ENCODE results near the gene NUDC. TPM values are rescaled to one million over a fixed set of nuclear protein-coding genes. Genes with fewer than 3 reads are reported as not detected.

The NUDC gene
- total and polyA plus RNA-seq, 9 of the 15 experiments (the other 6 are each of a cell fraction or from before 2014, with no cell fraction given), result 9.8 to 234 (median 149) TPM

- TF ChIP-seq, protein P1, sequence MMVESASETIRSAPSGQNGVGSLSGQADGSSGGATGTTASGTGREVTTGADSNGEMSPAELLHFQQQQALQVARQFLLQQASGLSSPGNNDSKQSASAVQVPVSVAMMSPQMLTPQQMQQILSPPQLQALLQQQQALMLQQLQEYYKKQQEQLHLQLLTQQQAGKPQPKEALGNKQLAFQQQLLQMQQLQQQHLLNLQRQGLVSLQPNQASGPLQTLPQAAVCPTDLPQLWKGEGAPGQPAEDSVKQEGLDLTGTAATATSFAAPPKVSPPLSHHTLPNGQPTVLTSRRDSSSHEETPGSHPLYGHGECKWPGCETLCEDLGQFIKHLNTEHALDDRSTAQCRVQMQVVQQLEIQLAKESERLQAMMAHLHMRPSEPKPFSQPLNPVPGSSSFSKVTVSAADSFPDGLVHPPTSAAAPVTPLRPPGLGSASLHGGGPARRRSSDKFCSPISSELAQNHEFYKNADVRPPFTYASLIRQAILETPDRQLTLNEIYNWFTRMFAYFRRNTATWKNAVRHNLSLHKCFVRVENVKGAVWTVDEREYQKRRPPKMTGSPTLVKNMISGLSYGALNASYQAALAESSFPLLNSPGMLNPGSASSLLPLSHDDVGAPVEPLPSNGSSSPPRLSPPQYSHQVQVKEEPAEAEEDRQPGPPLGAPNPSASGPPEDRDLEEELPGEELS (CRISPR knock-in tag; IDR thresholded peaks at IDR 0.05; ENCODE audit: borderline replicate concordance), result no peak
- TF ChIP-seq GABPB1 (CRISPR knock-in tag; IDR thresholded peaks at IDR 0.05) (peak; percentile 63; the same call in 1 of the 2 replicates), BCOR (IDR thresholded peaks at IDR 0.05) (peak; percentile 35; the same call in 1 of the 2 replicates), NONO (IDR thresholded peaks at IDR 0.05; ENCODE audit: low read depth in 2 of 2, low read length in 1 of 2) (no peak), GTF3C2 (IDR thresholded peaks at IDR 0.05; ENCODE audit: borderline replicate concordance, extremely low read depth, insufficient read length) (no peak), MAFK (IDR thresholded peaks at IDR 0.05; ENCODE audit: low read length) (no peak), HEY1 (CRISPR knock-in tag; IDR thresholded peaks at IDR 0.05; ENCODE audit: borderline replicate concordance) (no peak), ZNF384 (IDR thresholded peaks at IDR 0.05; ENCODE audit: low read depth, low read length) (0 out of 2 replicates have a peak, but pooled peaks have one; percentile 7), TAF1 (IDR thresholded peaks at IDR 0.05; ENCODE audit: control insufficient read depth, extremely low read depth, insufficient read depth, low read length, severe bottlenecking) (peak; percentile 20), SRF (CRISPR knock-in tag; IDR thresholded peaks at IDR 0.05) (no peak)
- TF ChIP-seq, protein P2, sequence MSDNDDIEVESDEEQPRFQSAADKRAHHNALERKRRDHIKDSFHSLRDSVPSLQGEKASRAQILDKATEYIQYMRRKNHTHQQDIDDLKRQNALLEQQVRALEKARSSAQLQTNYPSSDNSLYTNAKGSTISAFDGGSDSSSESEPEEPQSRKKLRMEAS (CRISPR knock-in tag; IDR thresholded peaks at IDR 0.05), result peak; percentile 9; the same call in 1 of the 2 replicates
- TF ChIP-seq, protein P3, sequence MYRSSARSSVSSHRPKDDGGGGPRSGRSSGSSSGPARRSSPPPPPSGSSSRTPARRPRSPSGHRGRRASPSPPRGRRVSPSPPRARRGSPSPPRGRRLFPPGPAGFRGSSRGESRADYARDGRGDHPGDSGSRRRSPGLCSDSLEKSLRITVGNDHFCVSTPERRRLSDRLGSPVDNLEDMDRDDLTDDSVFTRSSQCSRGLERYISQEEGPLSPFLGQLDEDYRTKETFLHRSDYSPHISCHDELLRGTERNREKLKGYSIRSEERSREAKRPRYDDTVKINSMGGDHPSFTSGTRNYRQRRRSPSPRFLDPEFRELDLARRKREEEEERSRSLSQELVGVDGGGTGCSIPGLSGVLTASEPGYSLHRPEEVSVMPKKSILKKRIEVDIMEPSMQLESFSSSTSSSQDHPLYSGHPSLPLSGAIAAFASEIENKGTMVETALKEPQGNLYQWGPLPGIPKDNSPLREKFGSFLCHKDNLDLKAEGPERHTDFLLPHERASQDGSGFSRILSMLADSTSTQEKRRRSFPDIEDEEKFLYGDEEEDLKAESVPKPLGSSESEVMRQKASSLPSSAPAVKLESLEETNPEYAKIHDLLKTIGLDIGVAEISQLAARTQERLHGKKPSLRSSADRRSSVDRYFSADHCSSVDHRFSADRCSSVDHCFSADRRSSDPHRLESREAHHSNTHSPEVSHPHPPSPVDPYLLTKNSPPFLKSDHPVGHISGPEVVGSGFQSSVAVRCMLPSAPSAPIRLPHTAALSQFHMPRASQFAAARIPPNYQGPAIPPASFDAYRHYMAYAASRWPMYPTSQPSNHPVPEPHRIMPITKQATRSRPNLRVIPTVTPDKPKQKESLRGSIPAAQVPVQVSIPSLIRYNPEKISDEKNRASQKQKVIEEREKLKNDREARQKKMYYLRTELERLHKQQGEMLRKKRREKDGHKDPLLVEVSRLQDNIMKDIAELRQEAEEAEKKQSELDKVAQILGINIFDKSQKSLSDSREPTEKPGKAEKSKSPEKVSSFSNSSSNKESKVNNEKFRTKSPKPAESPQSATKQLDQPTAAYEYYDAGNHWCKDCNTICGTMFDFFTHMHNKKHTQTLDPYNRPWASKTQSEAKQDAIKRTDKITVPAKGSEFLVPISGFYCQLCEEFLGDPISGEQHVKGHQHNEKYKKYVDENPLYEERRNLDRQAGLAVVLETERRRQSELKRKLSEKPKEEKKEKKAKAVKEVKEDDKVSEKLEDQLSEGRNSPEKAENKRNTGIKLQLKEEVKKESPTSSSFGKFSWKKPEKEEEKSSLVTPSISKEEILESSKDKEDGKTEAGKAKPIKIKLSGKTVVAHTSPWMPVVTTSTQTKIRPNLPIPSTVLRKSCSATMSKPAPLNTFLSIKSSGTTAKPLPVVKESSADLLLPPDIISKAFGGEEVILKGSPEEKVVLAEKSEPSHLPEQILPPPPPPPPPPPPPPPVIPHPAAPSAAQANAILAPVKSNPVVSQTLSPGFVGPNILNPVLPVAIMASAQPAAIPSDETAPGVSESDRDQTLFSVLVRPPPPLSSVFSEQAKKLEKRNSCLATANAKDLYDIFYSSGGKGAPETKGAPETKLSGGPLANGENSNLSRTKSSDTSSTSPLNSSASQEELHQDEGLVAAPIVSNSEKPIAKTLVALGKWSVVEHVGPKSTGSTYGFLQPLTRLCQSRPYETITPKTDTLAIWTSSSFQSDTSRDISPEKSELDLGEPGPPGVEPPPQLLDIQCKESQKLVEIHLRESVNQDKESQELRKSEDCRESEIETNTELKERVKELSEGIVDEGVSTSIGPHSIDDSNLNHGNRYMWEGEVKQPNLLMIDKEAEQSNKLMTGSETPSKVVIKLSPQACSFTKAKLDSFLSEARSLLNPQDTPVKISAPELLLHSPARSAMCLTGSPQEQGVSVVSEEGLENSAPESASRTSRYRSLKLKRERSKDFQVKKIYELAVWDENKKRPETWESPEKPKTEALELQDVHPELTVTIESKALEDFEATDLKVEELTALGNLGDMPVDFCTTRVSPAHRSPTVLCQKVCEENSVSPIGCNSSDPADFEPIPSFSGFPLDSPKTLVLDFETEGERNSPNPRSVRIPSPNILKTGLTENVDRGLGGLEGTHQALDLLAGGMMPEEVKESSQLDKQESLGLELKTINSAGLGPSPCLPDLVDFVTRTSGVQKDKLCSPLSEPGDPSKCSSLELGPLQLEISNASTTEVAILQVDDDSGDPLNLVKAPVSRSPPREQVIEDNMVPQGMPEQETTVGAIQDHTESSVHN (IDR thresholded peaks at IDR 0.05; ENCODE audit: borderline replicate concordance in 1 of 2, low read depth in 1 of 2), result no peak
Measured at GRCh38 chr1:26993237-26994019, 71.9 kb downstream of the NUDC start, which contains the start of gene TRNP1 (continued).
